CD4-positive, alpha-beta T cell treated with Interleukin-6 for 4 hours (primary cell): ENCODE results near the gene AHRR.
A peak's percentile ranks its signal among the peaks of the same experiment; 100 is the strongest.
"Not testable (repeated sequence)": the region's sequence is repeated elsewhere in the genome, so short reads cannot be mapped to it uniquely, and the experiment has no call there.

Source experiments
- DNase-seq: peaks from one replicate; pipeline ENCODE4 v3.0.0-alpha.2; 2020; ENCODE audit warnings: mixed read lengths

Gene AHRR

GRCh38 chr5:368183-369084 lies 46.9 kb downstream of the AHRR start:
- no peak for DNase-seq

DNA sequence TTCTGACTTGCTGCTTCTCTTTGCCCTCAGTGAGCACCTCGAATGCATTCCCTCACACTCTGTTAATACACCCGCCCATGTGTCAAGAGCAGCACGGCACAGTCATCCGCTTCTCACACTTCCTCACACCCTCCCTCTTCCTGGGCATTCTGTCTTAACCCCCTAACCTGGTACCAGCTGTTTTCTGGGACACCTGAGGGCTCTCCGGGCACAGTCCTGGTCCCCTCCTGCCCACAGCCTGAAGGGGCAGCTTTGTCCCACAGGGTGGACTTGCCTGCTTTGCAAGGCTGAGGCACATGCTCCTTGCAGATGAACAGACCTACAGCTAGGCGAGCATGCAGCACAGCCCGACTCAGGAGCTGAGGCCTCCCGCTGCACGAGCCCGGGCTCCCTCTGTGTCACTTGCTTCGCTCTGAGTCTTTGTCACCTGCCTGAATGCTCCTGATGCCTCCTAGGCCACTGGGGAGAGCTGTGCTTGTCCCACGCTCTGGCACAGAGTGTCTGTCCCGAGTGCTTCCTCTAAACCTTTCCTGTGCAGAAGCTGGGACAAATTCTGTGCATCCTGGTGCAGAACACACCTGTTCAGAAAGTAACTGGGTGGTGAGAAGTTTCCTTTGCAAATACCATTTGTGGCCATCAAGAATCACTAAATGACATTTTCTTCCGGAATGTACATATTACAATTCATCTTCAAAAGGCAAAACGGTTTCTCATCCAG lies 47.8 kb downstream of the AHRR start:
- DNase-seq, result peak; percentile 21

GRCh38 chr5:369869-370236 lies 48.3 kb downstream of the AHRR start:
- not testable (repeated sequence) for DNase-seq

- no peak for DNase-seq
These were observed 48.9 kb downstream of the AHRR start for GRCh38 chr5:370311-370958.

- no peak for DNase-seq
These were observed 49.7 kb downstream of the AHRR start for GRCh38 chr5:370959-371810.

DNA sequence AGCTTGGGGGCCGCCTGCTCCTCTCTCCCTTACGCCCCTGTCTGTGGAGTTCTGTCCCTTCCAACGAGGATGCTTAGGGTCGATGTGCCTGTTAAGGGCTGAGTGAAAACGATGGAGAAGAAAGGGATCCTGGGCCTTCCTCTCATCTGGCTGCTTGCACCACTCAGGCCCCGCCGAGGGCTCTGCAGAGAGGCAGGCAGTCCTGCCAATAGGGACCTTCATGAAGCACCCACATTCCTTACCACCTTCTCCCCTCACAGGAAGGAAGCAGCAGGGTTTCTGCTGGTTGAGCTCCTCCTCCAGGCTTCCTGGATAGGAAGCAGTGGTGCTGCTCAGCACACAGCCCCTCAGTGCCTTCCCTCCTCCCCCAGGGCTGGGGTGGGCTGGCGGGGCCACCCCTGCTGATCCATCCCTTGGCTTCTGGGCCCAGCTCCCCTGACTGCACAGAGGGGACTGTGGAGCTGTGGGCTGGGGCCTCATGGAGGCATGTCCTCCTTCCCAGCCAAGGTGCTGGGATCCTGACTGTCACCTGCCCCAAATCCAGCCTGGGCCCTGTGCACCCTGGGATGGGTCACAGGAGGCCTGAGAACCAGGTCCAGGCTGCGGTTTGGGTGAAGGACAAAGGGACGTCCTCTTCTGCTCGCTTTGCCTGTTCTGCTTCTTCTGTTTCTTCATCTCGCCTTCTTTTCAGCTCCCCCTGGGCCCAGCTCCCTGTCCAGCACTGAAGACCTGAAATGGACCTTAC lies 50.5 kb downstream of the AHRR start:
- DNase-seq, result no peak

DNA sequence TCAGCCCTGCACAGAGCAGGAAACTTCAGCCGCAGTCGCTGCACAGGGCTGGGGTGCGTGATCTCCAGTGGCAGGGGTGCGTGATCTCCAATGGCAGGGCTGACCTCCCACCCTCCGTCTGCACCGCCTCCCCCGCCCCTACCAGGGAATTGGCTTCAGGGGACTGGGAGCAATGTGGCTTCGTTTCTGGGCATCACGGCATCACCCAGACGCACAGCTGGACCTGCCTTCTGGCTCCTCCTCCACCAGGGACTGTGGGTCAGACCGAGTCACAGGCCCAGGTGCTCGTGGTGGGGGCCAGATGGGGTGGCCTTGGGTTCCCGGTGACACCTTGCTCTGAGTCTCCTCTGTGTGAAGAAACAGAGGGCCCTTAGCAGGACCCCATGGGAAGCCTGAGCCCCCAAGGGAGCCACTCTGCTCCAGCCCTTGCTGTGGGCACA lies 51.1 kb downstream of the AHRR start:
- DNase-seq, result no peak

GRCh38 chr5:372996-373709 lies 51.6 kb downstream of the AHRR start:
- no peak for DNase-seq

DNA sequence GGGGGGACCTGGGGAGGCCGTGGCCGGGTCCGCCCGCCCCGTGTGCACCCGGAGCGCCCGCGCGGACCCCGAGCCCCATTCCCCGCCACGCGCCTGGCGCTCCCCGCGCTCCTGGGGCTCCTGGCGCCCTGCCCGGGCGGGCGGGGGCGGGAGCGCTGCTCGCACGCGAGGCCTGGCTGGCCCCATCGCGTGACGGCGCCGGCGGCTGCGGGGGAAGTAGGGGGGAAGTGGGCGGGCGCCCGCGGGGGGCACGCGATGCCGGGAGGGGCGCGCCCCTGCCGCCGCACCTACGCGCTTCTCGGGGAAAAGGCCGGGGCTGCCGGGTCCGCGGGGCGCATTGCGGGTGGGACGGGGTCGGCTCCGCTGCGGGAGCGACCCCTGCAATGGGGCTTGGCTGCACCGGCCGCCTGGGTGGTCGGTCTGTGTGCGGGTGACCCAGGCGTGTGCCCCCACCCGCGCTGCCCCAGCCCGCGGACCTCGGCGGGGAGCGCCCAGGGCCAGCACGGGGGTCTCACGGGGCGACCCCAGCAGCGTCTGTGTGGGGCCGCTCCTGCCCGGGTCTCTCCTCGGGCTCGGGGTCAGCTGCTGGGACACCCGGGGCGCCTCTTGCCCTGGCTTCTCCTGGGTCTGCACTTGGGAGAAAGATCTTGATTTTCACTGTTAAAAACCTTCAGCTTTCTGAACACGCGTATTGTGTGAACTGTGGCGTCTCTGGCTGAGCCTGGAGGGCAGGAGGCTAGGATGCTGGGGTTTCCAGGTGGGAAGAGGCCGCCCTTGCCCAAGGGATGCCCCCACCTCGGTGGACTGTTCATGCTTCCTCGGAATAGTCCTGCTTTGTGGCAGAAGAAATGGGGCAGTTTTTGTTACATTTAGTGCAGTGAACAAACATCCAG lies 52.4 kb downstream of the AHRR start:
- peak; percentile 72 for DNase-seq

DNA sequence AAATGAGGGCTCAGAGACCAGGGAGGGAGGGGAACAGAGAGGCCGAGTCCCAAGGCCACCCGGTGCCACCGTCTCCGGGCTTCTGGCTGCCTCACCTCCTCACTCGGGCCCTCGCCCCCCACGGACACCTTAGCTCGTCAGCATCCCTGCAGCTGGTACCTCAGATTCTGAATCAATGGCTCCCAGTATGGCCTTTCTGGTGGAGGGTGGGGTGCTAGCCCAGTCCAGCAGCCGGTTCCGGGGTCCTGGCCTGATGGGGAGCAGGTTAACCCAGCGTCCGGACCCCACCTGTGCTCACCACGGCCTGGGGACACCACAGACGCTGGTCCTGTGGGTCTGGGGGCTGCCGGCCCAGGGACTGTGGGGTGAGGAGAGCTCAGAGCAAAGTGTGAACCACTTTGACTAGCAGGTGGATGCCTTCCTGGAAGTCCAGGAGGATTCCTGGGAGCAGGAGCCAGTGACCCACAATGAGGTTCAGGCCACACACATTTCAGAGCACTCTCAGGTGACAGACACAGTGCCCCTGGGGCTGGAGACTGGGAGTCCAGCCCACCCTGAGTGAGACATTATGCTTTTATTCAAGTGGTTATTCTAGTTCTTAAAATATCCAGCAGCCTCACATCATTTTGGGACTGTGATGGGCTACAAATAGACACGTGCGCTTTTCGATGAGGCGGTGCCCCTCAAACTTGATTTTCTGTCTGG lies 53.3 kb downstream of the AHRR start:
- no peak for DNase-seq

DNA sequence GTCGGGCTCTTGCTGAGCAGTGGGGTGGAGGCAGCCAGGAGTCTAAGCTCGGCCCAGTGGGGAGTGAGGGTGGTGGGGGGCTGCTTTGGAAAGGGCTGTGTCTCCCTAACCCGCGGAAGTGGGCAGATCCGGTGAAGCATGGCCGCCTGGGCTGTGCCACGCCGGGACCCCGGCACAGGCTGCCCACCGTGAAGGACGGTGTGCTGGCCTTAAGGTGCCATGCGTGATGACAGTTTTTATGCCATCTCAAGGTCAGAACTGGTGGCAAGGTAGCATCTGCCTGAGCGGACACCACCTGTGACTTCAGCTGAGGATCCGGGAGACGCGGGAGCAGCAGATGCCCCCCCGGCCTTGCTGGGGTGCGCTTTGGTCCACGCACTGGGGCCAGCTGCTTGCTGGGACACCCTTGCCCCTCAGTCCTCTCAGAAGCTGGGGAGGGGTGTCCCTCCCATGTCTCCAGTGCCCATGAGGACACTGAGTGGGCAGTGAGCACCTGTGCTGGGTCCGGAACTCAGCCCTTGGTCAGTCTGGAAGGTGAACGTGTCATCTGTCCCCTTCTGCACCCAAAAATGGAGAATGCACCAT lies 53.9 kb downstream of the AHRR start:
- DNase-seq, result no peak

GRCh38 chr5:375921-376798 lies 54.6 kb downstream of the AHRR start:
- DNase-seq, result no peak

GRCh38 chr5:376799-377325 lies 55.3 kb downstream of the AHRR start:
- no peak for DNase-seq

- DNase-seq, result no peak
These were observed 55.9 kb downstream of the AHRR start for GRCh38 chr5:377326-377981.

DNA sequence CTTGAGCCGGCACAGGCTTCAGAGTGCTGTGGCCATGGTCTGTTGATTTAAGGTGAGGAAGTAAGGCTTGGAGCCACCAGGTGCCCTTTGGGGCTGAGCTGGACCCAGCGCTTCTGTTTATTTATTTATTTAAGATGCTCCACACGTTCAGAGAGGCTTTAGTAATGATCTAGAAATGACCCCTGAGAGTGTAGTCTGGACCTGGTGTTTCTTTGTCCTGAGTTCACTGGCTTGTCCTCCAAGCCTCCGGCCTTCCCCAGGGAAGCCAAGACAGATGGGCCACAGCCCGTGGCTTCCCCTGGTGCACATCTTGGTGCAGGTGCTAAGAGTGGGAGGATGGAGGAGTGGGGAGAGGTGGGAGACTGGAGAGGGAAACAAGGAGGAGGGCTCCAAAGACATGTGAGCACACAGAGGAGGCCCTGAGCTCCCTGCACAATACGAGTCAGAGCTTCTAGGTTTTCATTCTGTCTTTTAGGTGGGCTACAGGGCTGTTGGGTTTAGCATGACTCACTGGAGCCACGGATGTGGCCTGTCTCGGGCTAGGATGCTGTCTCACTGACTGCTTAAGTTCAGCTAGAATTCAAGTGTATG lies 56.9 kb downstream of the AHRR start:
- DNase-seq, result peak; percentile 34

DNA sequence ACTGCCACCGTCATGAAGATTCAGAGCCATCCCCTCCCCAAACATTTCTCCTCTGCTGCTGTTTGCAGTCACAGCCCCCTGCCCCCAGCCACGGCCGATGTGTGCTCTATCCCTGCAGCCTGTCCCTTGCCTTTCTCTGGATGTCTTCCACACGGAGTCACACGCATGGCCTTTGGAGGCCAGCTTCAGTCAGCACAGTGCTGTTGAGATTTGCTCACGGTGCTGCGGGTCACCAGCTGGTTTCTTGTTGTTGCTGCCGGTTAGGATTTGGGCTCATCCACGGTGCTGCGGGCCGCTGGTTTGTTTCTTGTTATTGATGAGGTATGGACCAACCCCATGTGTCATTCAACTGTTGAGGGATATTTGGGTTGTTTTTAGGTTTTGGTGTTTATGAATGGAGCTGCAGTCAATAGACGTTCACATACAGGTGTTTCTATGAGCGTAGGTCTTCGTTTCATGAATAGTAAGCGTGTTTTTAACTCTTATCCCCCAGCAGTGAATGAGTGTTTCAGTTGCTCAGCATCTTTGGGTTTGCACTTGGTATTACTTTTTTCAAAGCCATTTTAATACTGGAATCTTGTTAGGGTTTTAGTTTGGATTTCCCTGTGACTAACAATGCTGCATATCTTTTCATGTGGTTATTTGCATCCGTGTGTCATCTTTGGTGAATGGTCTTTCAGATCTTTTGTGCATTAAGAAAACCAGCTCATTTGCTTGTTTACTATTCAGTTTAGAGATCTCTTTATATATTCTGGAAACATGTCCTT lies 57.6 kb downstream of the AHRR start:
- no peak for DNase-seq
